ENCODE results near the gene SURF1.

DNA sequence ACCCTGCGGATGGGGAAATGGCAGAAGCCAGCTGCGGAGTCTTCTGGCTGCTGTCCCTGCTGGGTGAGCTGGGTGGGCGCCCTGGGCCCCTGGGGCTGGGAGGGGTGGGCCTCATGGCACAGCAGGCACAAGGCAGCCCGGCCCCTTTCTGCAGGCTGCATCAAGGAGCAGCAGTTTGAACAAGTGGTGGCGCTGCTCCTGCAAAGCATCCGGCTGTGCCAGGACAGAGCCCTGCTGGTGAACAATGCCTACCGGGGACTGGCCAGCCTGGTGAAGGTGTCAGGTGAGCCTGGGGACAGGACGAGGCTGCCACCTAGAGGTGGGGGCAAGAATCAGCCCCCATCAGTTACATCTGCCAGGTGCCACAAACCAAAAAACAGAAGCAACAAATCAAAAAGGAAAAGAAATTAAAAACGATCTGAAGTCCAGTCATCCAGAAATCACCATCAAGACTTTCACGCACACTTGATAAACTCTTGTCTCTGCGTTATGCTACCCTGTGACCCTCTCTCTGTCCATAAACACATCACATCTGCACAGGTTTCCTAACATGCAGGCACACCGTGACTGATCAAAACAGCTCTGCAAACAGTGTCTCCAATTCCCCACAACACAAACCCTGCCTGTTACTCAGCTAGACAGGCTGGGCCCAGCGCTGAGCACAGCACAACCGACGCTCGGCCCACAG lies 47.6 kb upstream of the SURF1 start:
- no peak for TF ChIP-seq EGR1 (IDR thresholded peaks at IDR 0.05)
- TF ChIP-seq RAD21 (IDR thresholded peaks at IDR 0.05; ENCODE audit: low read depth): peak; percentile 66
- no peak for TF ChIP-seq TAF1 (IDR thresholded peaks at IDR 0.05; ENCODE audit: low read depth)
- TF ChIP-seq YY1 (IDR thresholded peaks at IDR 0.05; ENCODE audit: low read depth): no peak
- TF ChIP-seq REST (IDR thresholded peaks at IDR 0.05; ENCODE audit: low read depth): no peak
- no peak for TF ChIP-seq TCF12 (IDR thresholded peaks at IDR 0.05; ENCODE audit: low read depth)
- no peak for TF ChIP-seq TEAD4 (IDR thresholded peaks at IDR 0.05)
- TF ChIP-seq, protein P1, sequence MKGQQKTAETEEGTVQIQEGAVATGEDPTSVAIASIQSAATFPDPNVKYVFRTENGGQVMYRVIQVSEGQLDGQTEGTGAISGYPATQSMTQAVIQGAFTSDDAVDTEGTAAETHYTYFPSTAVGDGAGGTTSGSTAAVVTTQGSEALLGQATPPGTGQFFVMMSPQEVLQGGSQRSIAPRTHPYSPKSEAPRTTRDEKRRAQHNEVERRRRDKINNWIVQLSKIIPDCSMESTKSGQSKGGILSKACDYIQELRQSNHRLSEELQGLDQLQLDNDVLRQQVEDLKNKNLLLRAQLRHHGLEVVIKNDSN (IDR thresholded peaks at IDR 0.05): no peak

Measured in Ishikawa (cell line).